Measurements from ENCODE around the gene GFOD2.

GFOD2 gene

DNA sequence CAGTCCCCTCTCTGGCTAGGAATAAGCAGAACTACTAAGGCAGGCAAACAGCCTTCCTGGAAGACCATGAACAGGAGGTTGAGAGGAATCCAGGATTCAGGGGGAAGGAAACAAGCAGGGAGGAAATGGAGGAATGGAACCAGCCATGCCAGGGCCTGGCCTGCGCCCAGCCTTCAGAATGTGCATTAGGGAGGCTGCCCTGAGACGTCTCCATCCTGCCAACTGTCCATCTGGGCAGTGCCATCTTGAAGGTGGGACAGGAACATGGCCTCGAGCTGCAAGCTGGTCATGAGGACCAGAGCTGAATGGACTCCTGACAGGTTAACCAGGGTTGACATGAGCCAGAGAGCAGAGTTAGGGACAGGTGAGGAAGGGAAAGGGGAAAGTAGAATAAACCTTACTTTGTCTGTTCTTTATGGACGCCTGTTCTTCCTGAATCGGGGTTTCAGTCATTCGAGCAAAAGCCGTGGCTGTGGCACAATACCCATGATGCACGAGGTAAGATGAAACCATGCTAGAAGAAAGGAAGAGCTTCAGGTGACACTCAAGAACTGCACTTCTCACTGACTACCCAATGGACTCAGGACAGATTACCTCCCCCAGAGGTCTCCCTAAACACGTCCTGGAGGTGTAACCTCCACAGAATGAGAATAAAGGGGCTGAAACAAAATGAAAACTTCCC, 12.1 kb upstream of the GFOD2 start:
- DNase-seq = no peak

DNA sequence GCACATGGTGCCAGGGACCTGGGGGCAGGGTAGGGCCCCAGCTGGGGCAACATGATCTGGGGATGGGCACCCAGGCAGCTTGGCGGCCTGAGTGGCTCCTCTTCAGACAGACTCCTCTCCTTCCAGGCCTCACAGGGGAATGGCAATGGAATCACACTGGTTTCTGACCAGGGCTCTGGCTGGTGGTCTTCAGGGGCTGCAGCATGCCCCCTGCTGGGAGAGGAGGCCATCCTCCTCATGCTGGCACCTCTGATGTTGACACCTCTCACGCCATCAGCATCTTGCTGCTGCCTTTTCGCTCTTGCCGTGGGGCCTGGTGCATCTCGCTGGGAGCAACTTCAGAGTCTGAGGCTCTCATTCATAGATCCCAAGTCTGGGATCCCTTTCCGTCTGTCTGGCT, 11.2 kb upstream of the GFOD2 start:
- DNase-seq = no peak

- DNase-seq = no peak
Measured at GRCh38 chr16:67729636-67730248, 10.6 kb upstream of the GFOD2 start.

DNA sequence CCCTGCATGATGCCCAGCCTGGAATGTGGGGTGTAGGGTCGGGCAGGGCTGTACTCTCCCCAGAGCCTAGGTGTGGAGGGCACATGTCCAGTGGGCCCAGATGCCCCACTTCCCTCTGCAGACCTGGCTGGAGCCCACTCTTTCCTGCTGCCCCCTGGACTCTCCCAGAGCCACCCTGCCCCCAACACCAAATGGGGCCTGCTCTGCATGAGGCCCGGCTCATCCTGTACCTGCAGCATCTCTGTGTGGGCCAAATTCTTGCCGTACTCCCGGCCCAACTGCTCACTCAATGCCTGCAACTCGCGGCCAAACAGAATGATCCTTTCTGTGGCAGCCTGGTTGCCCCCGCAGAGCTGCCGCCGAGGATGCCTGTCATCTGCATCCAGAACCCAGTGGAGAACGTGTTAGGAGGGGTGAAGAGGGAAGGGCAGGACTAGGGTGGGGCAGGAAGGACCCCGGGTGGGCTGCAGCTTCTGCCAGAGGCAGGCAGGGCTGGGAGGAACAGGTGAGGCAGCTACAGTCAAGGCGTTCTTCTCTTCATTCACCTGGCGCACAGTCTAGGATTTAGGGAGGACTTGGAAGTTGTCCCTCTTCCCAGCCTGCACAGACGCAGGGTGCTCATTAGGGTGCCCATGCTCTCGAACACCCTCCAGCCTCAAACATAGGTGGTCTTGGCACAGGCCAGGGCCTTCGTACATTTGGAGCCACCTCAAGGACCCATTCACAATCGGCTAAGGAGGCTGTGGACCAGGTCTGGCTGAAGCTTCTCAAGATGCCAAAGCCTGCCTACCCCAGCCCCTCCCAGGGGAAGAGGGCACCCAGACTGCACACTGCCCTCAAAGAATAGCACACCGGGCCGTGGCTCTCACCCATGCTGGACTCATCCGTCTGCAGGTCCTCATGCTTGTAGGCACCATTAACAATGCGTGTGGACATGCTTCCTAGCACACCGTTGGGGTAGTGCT, 8.7 kb upstream of the GFOD2 start:
- no peak for DNase-seq

DNA sequence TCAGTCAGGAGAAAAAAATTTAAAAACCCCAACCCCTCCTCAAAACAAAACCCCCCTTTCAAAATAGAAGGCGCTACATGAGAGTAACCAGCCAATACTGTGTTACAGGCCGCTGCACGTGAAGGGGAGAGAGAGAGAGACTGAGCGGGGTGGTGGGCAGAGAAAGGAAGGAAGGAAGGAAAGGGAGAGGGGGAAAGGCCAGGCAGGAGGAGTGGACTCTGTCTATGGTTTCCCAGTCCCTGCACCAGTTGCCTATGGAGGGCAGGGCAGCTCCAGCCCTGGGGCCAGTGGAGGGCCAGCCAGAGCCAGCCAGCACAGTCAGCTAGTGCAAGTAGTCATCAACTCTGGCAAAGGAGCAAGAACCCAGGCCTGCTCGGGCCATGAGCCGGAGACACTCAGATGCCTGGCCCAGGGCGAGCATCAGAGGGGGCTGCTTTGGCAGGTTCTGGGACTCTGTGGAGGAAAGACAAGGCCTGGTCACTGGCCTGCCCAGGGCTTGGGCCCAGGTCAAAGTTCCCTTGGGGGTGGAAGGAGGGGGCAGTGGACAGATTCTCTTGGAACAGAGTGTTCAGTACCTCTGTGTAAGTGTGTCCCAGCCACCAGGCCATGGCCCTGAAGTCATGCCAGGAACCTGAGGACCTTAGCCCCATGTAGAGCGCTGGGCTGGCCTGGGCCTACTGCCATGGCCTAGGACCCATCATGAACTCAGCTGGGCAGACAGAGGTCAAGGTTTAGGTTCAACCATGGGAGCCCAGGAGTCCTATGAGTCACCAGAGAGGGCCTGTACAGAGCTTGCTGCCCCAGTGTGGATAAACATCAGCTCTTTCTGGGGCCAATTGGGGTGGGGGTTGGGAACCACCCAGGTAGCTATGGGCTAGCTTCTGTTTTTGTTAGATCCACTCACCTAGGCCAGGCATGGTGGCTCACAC, 7.3 kb upstream of the GFOD2 start:
- no peak for DNase-seq

DNA sequence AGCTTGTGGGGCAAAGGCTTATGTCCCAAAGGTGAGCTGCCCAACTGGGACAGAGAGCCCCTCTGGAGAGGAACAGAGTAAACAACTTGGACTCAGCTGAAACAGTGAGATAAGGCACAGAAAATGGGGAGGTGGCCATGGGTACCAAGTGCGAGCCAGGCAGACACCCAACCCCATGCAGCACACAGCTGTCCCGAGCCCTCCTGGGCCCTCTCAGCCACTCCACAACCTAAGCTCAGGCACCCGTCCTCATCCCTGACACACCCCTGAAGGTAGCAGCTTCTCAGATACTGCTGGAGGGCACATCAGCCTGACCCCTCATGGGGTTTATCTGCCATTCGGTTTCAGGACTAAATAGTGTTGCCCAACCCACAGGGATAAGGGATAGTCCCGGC, 4.8 kb upstream of the GFOD2 start:
- DNase-seq = no peak

DNA sequence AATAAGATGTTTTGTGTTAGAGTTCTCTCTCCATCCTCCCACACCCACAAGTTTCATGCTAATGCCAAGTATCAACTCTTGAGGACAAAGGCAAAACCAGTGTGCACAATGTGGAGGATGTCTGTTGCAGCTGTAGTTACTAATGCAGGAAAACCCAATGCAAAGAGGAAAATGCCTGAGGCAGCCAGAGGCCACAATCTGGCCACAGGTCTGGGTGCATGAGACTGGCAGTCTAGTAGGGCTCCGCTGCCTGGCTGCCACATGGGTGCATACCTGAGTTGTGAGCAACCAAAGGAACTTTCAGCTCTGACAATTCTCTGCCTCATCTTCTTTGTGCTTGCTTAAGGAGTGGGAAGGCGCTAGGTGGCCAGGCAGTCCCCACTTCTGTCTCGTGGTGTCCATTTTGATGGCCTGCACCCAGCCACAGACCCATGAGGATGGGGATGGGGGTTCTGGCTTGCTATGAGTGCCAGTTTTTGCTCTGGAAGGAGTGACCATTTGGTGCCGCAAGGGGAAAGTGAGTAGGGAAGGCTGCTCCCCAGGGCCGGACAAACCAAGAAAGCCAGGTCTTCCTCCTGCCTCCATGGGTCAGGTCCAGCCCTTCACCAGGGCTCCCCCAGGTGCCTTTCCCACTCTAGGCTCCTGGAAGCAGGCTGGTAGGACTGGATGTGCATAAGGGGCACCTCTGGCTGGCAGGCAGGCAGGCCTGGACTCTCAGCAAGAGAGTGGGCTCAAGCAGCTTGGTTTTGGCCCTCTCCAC, 4.2 kb upstream of the GFOD2 start:
- no peak for DNase-seq

DNA sequence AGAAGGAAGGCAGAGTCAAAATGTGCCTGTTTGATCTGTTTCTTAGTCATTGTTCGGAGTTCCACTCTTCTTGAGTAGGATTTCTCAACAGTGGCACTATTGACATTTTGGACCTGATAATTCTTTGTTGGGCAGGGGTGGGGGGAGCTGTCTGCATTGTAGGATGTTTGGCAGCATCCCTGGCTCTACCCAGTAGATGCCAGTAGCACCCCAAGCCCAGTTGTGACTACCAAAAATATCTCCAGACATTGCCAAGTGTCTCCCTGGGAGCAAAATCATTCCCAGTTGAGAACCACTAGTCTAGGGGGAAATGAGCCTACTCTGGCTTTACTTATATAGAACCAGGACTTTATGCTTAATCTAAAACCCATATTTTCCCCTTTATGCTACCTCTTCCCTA, 1.1 kb upstream of the GFOD2 start:
- no peak for DNase-seq

- peak; percentile 17 to 64 (median 31) for DNase-seq
Measured at GRCh38 chr16:67719778-67720144, 645 bp upstream of the GFOD2 start.

DNA sequence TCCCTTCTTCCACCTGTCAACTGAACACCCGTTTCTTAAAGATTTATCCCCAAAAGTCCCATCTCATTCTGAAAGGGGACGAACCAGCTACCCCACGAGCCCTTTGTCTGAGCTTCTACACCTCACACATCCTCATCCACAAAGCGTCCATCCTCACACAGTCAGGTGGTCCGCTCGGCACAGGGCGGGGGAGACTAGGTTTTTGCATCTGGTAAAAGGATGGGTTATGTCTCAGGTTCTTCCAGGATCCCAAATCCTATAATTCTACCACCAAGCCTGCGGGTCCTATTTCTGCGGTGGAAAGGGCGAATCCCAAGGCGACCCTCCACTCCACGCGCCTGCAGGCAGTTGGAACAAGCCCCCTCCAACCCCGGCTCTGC, 458 bp downstream of the GFOD2 start:
- DNase-seq = peak in 1 of 3 experiments; percentile 74

DNA sequence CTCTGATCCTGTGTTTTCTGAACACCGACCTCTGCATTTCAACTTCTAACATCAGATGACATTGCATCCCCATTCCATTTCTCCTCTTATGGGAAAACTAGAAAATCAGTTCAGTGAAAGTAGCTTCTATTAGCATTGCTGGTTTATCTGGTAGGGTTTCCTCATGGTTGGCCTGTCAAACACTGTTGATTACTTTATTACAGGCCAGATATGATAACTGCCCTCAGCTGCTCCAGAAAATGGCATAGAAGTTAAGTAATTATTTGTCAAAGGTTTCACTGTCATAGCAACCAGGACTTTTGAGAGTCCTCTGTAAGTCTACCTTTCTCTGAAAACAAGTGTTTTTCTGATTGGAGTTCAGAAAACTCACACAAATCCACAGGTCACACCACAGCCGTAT, 3.0 kb downstream of the GFOD2 start:
- DNase-seq = peak in 1 of 3 experiments; percentile 3

- DNase-seq = no peak
Measured at GRCh38 chr16:67714522-67714921, 4.6 kb downstream of the GFOD2 start.

DNA sequence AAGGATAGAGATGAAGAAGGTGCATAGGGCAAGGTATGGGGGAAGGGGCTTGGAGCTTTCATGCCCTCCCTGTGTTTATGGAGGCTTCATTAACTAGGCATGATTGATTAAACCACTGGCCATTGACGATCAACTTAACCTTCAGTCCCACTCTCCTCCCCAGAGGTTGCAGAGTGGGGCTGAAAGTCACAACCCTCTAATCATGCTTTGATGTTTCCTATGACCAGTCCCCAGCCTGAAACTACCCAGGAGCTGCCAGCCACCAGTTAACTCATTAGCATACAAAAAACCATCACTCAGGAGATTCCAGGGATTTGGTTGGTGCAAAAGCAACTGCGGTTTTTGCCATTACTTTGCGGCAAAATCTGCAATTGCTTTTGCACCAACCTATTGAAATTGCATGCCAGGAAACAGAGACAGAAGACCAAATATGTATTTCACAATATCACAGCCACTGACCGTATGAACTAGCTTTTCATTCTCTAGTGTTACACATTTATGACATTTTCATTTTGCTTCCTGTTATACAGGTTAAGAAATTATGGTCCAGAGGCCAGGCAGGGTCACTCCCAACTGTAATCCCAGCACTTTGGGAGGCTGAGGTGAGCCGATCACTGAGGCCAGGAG, 5.4 kb downstream of the GFOD2 start:
- no peak for DNase-seq

DNA sequence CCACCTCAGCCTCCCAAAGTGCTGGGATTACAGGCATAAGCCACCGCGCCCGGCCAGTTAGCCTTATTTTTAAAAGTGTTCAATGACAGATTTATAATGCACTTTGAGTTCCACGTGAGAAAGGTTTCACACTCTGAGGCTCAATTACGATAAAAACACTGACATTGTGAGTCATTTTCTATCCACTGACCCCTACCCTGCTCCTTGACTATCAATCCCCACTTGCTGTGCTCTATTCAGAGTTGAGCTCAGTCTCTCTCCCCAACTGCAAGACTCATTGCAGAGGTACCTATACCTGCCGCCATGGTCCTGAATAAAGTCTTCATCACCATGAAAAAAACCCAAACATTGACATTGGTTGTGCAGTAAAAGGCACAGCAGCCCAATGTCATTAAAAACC, 8.5 kb downstream of the GFOD2 start:
- DNase-seq = no peak

GRCh38 chr16:67709050-67709449, 10.1 kb downstream of the GFOD2 start:
- DNase-seq = no peak

- no peak for DNase-seq
Measured at GRCh38 chr16:67708368-67708771, 10.7 kb downstream of the GFOD2 start.

DNA sequence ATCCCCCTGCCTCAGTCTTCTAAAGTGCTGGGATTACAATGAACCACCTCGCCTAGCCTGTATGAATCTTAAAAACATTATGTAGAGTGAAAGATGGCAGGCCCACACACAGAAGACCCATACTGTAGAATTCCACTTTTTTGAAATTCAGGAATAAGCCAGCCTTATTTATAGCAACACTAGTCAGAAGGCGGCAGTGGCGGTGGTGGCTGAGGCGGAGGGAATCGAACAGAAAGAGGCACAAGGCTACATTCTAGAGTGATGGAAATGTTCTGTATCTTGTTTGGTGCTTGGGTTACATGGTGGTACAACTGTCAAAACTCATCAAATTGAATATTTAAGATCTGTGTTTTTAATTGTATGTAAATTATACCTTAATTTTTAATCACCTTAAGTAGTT, 11.3 kb downstream of the GFOD2 start:
- DNase-seq = no peak

DNA sequence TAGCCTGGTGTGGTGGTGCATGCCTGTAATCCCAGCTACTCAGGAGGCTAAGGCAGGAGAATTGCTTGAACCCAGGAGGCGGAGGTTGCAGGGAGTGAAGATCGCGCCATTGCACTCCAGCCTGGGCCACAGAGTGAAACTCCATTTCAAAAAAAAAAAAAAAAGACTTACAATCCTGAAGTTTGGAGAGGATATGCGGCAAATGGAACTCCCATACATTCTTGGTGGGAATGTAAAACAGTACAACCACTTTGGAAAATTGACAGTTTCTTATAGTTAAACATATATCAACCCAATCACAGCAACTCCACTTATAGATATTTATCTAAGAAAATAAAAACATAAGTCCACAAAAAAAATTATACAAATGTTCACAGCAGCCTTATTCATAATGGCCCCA, 11.9 kb downstream of the GFOD2 start:
- DNase-seq = no peak

- DNase-seq = no peak
Measured at GRCh38 chr16:67704110-67704509, 15.0 kb downstream of the GFOD2 start.

DNA sequence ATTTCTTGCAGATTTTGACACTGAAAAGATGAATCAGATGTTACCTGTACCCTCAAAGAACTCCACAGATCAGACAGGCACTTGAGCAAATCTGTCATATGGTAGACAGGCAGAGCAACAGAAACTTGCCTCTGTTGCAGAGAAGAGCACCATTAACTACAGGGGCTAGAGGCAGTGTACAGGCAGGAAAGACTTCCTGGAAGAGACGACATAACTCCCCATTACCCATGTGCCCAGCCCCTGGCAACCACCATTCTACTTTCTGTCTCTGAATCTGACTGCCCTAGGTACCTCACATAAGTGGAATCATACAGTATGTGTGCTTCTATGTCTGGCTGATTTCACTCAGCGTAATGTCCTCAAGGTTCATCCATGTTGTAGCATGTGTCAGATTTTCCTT, 15.5 kb downstream of the GFOD2 start:
- no peak for DNase-seq

DNA sequence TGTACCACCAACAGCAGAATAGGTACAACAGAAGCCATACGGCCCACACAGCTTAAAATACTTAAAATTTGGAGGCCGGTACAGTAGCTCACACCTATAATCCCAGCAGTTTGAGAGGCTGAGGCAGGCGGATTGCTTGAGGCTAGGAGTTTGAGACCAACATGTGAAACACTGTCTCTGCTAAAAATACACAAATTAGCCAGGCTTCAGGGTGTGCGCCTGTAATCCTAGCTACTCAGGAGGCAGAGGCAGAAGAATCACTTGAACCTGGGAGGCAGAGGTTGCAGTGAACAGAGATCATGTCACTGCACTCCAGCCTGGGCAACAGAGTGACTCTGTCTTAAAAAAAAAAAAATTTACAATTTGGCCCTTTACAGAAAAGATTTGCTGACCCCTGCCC, 17.0 kb downstream of the GFOD2 start:
- no peak for DNase-seq

DNA sequence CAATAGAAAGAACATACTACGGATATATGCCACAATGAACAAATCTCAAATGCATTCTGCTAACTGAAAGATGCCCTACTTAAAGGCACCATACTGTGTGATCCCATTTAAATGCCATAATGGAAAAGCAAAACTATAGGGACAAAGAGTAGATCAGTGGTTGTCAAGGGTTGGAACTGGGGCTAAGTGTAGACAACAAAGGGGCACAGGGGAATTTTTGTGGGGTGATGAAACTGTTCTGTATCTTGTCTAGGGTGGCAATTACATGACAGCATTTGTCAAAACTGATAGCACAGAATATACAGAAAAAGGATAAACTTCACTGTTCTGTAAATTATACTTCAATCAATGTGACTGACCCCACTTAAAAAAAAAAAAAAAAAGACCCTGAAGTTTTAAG, 17.7 kb downstream of the GFOD2 start:
- peak in 1 of 3 experiments; percentile 7 for DNase-seq
